Right atrium auricular region (tissue), 2 donors: Measurements from ENCODE around the gene ACACB. TPM values are rescaled to one million over a fixed set of nuclear protein-coding genes. Genes with fewer than 3 reads are reported as not detected.

Experiments used
- DNase-seq: peaks from one replicate; pipeline ENCODE4 v3.0.0-alpha.2; 2019; ENCODE audit warnings: low spot score
- H3K27ac ChIP-seq, 2 donors: fragments of 200-600 bp; sonication (generic); 1 replicate in 1 of 2; 2 replicates in 1 of 2; pipeline ENCODE4 v1.5.1; 2016 to 2019
- H3K27me3 ChIP-seq, 2 donors: fragments of 200-600 bp; sonication (generic); one replicate each; pipeline versions ENCODE4 v1.5.1 to v1.6.0; 2017 to 2019
- H3K36me3 ChIP-seq: fragments of 200-600 bp; sonication (generic); one replicate; pipeline ENCODE4 v1.5.1; 2016
- H3K4me1 ChIP-seq, 2 donors: fragments of 200-600 bp; sonication (generic); one replicate each; pipeline versions ENCODE4 v1.5.1 to v1.6.0; 2017 to 2019
- H3K4me3 ChIP-seq, 2 donors: fragments of 200-600 bp; sonication (generic); 1 replicate in 1 of 2; 2 replicates in 1 of 2; pipeline ENCODE4 v1.5.1; 2017 to 2019; ENCODE audit warnings: mild to moderate bottlenecking in 1 of 2, moderate library complexity in 1 of 2
- H3K9me3 ChIP-seq, 2 donors: fragments of 200-600 bp; sonication (generic); one replicate each; pipeline ENCODE4 v1.5.1; 2019
- total RNA-seq, 2 donors: library from RNA; depleted of rRNA; stranded (reverse); fragments of >200 nt; gene quantifications; one replicate each; pipeline ENCODE4 v1.1.0, GENCODE V29; 2016
- TF ChIP-seq, protein P1 (sequence below), 2 donors: fragments of 200-600 bp; sonication (generic); IDR thresholded peaks; one replicate each; pipeline ENCODE4 v1.5.1; 2019; ENCODE audit warnings: antibody characterized with exemption in 2 of 2

The ACACB gene
- total RNA-seq, 2 donors from 2014 or later, result 76.8 to 104 TPM

DNA sequence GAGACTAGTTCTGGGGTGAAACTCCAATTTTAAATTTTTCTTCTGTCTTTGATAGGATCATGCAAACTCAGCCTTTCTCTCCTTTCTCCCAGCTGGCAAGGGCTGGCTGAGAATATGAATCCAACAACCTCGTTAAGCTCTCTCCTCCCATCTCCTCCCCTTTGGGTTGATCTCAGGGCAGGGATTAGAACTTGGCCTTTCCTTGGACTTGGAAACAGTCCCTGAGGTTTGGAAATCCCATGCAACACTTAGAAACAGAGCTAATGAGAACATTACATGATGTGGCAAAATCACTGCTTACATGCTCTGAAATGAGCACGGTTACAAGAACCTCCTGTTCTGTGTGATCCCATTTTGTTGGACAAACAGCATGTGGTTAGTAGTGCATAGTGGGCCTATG is 31.6 kb downstream of the ACACB start:
- DNase-seq, result peak; percentile 75
- no peaks in the 10 kb centered on the region for H3K9me3 ChIP-seq
- H3K36me3 ChIP-seq, result peaks cover 11% of the 10 kb centered on the region
- H3K27ac ChIP-seq, result peak overlapping the region; percentile 41 to 58
- peaks cover 0 to 45% of the 10 kb centered on the region in 2 donors for H3K4me1 ChIP-seq
- TF ChIP-seq, protein P1, sequence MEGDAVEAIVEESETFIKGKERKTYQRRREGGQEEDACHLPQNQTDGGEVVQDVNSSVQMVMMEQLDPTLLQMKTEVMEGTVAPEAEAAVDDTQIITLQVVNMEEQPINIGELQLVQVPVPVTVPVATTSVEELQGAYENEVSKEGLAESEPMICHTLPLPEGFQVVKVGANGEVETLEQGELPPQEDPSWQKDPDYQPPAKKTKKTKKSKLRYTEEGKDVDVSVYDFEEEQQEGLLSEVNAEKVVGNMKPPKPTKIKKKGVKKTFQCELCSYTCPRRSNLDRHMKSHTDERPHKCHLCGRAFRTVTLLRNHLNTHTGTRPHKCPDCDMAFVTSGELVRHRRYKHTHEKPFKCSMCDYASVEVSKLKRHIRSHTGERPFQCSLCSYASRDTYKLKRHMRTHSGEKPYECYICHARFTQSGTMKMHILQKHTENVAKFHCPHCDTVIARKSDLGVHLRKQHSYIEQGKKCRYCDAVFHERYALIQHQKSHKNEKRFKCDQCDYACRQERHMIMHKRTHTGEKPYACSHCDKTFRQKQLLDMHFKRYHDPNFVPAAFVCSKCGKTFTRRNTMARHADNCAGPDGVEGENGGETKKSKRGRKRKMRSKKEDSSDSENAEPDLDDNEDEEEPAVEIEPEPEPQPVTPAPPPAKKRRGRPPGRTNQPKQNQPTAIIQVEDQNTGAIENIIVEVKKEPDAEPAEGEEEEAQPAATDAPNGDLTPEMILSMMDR (IDR thresholded peaks at IDR 0.05), result no peak
- no peaks in the 10 kb centered on the region for H3K27me3 ChIP-seq
- H3K4me3 ChIP-seq, result no peak overlapping the region

DNA sequence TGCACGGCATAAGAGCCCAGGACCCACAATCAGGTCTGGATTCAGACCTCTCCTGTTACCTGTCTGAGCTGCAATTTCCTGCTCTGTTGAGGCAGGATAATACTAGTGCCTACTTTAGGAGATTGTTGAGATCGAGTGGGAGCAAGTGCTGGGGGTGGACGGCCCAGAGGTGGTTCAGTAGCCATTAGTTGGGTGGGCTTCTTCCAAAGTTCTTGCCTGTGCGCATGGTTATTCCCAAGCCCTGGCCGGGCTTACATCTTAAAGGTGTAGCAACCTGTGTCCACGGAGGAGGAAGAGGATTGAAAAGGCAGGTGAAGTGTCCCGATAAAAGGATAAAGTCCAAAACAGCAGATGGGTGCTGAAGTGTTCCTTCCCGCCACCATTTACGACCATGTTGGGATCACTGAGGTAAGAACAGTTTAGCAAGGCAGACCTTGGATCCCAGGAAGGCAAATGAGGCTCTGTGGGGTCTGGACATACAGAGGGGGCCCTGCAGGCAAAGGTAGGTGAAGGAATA is 33.8 kb downstream of the ACACB start:
- Histone ChIP-seq H3K36me3 (no peaks in the 10 kb centered on the region), H3K27ac (peak overlapping the region in 1 of 2 donors; percentile 4), H3K27me3 (no peaks in the 10 kb centered on the region), H3K9me3 (no peaks in the 10 kb centered on the region), H3K4me3 (no peak overlapping the region), H3K4me1 (peaks cover 0 to 54% of the 10 kb centered on the region in 2 donors)
- DNase-seq, result no peak
- TF ChIP-seq, protein P1 (IDR thresholded peaks at IDR 0.05), result no peak

DNA sequence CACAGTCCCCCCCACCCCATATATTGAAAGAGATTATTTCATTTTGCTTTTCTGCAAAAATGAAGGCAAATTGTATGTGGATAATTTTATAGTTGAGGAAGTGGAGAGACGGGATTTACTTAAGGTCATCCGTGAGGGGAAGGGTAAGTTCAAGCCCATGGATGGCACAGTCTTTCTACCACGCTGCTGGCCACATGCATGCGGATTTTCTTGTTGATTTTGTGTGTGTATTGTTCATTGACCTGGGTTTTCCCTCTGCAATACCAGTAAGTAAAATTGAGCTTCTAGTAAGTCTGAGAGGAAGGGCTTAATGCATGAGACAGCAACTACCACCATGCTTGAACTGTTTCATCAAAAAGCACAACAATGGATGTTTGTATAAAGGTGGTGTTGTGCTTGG is 35.1 kb downstream of the ACACB start:
- DNase-seq, result no peak
- Histone ChIP-seq H3K27me3 (no peaks in the 10 kb centered on the region), H3K4me3 (no peak overlapping the region), H3K9me3 (no peaks in the 10 kb centered on the region), H3K27ac (no peak overlapping the region), H3K36me3 (no peaks in the 10 kb centered on the region), H3K4me1 (peaks cover 0 to 57% of the 10 kb centered on the region in 2 donors)
- TF ChIP-seq, protein P1 (IDR thresholded peaks at IDR 0.05), result no peak

DNA sequence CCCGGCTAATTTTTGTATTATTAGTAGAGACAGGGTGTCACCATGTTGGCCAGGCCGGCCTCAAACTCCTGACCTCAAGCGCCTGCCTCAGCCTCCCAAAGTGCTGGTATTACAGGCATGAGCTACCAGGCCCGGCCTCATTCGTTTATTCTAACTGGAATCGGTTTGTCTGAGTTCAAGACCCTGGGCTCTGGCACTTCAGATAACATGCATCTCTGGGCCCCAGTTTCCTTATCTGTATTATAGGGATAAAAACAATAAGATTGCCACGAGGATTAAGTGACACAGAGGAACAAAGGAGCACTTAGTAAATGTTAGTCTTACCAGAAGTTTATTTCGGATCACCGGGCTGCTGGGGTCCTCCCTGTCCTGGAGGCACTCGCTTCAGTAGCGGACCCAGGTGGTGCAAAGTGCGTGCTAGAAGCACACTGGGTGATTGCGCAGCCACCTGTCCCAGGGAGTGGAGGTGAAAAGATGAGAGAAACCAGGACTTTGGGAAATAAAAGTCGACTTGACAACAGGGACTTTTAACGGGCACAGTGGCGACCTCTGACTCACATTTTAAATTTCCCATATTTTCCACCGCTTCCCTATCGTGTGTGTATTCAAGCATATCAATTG is 37.5 kb downstream of the ACACB start:
- DNase-seq, result no peak

DNA sequence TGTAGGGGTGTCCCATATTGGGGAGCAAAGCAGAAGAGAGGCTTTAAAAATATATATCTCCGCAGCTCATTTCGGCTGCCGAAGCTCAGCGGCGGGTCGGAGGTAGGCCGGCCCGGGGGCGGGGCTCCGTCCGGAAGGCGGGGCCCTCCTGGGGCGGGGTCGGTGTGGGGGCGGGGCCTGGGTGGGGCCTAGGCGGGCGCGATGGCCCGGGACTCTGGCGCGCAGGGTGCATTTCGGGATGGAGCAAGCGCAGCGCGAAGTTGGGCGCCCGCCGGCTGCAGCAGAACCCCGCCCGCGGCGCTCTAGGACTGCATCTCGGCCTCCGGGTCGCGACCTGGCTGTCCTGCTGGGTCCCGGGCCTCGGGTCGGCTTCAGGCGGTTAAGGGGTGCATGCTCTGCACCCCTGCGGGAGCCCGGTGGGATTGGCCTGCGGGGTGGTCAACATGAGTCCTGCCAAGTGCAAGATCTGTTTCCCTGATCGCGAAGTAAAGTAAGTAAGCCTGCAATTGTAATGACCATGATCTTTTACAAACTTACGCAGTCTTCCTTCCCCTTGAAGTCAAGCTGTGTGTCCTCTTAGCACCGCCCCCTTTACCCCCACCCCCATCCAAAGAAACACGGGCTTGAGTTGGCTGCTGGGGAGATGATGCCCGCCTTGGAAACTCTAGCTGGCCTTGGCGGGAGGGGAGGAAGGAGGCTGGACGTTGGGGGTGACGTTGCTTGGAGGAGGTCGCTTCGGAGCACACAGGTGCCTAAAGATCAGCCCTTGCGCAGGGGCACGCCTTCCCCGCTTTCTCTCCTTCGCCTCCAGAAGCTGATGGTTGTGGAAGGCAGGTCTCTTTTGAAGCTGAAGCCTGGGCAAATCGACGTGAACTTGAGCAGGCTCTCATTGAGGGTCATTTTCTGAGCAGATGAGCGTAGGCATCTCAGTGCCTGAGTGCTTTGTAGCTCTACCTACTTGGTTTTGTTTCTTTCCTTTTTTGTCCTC is 38.4 kb downstream of the ACACB start:
- H3K27ac ChIP-seq, result peak overlapping the region; percentile 84 to 86
- DNase-seq, result peak; percentile 78
- H3K4me3 ChIP-seq, result peak overlapping the region; percentile 49 to 69
- no peaks in the 10 kb centered on the region for H3K27me3 ChIP-seq
- H3K9me3 ChIP-seq, result no peaks in the 10 kb centered on the region
- TF ChIP-seq, protein P1 (IDR thresholded peaks at IDR 0.05), result no peak
- H3K4me1 ChIP-seq, result peaks cover 0 to 52% of the 10 kb centered on the region in 2 donors
- no peaks in the 10 kb centered on the region for H3K36me3 ChIP-seq

More for the DNA sequence above, 37.5 kb downstream of the ACACB start:
- TF ChIP-seq, protein P1 (IDR thresholded peaks at IDR 0.05), result no peak
- no peaks in the 10 kb centered on the region for H3K27me3 ChIP-seq
- peaks cover 0 to 52% of the 10 kb centered on the region in 2 donors for H3K4me1 ChIP-seq
- H3K27ac ChIP-seq, result peak overlapping the region; percentile 84 to 86
- no peaks in the 10 kb centered on the region for H3K9me3 ChIP-seq
- peak overlapping the region; percentile 49 to 69 for H3K4me3 ChIP-seq
- H3K36me3 ChIP-seq, result no peaks in the 10 kb centered on the region
